HuH-7 (cell line): Measurements from ENCODE around the gene PCCA.
"Not testable (repeated sequence)": the region's sequence is repeated elsewhere in the genome, so short reads cannot be mapped to it uniquely, and the experiment has no call there.

Experiments used
- DNase-seq: peaks from one replicate; pipeline ENCODE4 v3.0.0; 2011; ENCODE audit warnings: low spot score

The PCCA gene

GRCh38 chr13:100096526-100096925, 7.6 kb downstream of the PCCA start:
- no peak for DNase-seq

DNA sequence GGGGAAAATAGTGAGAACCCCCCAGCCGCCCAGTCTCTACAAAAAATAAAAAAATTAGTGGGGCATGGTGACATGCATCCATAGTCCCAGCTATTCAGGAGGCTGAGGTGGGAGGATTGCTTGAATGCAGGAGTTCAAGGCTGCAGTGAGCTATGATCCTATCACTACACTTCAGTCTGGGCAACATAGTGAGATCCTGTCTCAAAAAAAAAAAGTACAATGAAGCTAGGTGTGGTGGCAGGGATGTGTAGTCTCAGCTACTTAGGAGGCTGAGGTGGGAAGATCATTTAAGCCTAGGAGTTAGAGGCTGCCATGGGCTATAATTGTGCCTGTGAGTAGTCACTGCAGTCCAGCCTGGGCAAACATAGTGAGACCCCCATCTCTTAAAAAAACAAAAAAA, 8.9 kb downstream of the PCCA start:
- DNase-seq, result no peak

GRCh38 chr13:100098445-100099116, 9.7 kb downstream of the PCCA start:
- DNase-seq, result no peak

DNA sequence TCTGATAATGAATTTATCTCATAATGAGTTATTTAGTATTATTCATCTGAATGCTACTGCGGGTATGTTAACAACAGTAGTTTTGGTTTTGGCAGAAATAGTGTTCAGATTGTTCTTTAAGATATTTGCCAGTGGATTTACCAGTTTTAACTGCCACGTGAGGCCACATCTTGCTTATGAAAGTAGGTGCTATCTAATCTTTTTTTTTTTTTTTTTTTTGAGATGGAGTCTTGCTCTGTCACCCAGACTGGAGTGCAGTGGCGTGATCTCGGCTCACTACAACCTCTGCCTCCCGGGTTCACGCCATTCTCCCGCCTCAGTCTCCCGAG, 10.2 kb downstream of the PCCA start:
- DNase-seq, result not testable (repeated sequence)

DNA sequence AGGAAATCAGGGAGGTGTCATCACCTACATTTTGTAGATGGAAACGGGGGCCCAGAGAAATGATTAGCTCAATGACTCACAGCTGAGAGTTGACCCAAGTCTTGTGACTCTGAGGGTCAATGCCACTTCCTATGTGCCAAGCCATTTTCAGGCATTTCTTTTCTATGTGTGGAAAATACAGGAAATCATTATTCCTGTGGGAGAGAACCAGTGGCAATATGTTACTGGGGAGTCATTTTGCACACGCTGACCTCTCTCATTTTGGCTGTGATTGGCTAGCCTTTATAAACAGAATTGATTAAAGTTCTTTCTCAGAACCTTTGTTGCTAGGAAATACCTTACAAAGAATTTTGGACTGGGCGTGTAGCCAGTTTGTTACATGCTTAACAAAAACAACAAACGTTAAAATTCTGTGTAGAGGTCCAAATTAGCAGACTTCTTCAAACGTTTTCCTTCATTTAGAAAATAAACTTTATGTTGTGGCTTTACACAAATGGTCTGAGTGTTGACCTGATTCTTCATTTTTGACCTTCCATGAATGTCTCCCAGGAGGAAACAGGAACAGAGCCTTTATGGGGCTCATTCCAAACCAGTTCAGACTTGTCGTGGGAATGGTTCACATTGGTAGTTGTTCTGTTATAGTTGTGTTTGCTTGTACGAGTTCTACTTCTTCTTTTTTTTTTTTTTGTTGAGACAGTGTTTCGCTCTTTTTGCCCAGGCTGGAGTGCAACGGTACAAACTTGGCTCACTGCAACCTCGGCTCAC, 11.4 kb downstream of the PCCA start:
- no peak for DNase-seq

DNA sequence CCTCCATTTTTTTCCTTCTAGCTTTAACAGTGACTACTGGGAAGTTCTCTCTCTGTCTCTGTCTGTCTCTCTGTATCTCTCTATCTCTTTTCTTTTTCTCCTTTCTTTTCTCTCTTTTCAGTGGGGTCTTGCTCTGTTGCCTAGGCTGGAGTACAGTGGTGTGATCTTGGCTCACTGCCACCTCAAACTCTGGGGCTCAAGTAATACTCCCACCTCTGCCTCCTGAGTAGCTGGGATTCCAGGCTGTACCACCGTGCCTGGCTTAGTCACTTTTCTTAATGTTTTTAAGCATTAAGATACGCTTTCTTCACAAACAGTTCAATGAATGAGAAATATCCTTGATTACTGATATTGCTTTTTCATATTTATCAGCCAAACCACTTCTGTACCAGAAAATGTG, 13.1 kb downstream of the PCCA start:
- no peak for DNase-seq

DNA sequence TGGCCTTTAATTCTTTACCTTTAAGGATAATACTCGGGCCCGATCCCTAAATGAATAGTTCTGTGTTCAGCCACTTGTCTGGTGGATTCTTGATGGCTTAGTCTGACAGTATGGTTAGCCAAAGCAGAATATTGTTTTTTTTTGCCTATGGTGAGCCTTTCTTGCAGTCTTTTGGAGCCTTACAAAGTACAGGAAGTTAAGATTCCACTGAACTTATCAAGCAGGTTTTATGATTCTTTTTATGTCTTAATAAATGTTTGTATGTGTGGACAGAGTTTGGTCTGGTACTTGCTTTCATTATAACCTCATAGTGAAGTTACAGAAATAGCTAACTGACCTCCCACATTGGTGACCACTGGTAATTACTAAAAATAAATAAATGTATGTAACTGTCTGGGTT, 17.1 kb downstream of the PCCA start:
- DNase-seq, result no peak

DNA sequence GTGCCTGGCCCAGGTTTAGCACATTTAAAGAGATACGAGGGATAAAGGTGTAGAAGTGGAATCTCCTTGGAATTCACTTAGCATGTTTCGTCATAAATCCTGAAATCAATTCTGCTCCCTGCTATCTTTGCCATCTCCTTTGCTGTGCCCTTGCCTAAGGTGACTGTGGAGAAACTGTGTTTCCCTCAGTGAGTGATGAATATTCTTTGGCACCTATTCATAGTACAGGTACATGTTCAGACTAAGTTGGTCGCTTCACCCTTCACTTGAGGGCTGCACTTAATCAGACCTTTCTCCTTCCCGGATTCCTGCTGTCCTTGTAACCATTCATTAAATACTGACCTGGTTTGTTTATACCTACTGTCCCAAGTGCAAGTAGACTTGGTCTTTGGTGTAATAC, 17.8 kb downstream of the PCCA start:
- DNase-seq, result no peak

GRCh38 chr13:100108913-100109507, 20.1 kb downstream of the PCCA start:
- no peak for DNase-seq

GRCh38 chr13:100110269-100110668, 21.4 kb downstream of the PCCA start:
- DNase-seq, result no peak

- DNase-seq, result no peak
Observed at GRCh38 chr13:100112186-100112838, 23.4 kb downstream of the PCCA start.

- DNase-seq, result no peak
Observed at GRCh38 chr13:100115693-100116254, 26.9 kb downstream of the PCCA start.

DNA sequence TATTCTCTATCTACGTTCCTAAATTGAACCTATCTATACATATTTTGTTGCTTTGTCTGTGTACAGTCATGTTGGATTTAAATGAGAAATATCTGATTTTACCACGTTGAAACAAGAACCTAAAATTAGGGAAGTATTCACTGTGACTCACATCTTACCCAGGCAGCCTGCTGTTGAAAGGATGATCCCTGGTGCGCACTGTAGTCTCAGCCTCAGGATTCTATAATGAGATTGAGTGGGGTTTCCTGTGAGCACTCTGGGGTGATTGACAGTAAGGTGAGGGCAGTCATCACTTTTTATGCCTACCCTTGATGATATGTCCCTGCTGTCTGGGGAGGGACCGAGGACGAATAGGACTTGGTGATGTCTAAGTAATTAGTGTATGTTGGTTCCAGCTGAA, 35.4 kb downstream of the PCCA start:
- DNase-seq, result no peak

- no peak for DNase-seq
Observed at GRCh38 chr13:100125946-100126345, 37.1 kb downstream of the PCCA start.

GRCh38 chr13:100128373-100128772, 39.5 kb downstream of the PCCA start:
- no peak for DNase-seq

- DNase-seq, result peak; percentile 3
Observed at GRCh38 chr13:100128838-100129237, 39.9 kb downstream of the PCCA start.

- DNase-seq, result no peak
Observed at GRCh38 chr13:100129605-100130004, 40.7 kb downstream of the PCCA start.

- no peak for DNase-seq
Observed at GRCh38 chr13:100130092-100130491, 41.2 kb downstream of the PCCA start.

DNA sequence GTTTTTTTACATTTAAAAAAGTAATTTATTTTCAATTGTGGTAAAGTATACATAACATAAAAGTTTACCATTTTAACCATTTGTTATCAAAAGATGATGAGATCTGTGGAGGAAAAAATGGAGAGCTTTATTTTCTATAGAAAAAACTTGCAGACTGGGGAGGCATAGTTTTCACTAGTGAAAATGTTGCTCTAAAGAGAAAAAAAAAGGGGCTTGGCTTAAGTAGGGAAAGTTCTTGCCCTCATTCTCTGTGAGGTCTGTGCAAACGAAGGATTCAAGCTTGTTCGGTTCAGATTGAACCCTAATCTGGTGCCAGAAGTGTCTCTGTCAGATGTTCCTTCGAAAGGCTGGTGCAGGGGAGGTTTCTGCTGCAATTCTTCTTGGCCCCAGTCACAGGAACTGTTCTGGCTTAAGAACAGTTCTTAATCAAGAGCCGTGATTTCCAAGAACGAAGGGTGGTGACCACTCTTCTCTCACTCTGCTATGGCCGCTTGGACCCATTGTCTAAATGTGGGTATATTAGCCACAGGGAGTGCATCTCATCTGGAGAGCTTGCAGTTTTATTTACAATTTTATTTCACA, 42.1 kb downstream of the PCCA start:
- no peak for DNase-seq

DNA sequence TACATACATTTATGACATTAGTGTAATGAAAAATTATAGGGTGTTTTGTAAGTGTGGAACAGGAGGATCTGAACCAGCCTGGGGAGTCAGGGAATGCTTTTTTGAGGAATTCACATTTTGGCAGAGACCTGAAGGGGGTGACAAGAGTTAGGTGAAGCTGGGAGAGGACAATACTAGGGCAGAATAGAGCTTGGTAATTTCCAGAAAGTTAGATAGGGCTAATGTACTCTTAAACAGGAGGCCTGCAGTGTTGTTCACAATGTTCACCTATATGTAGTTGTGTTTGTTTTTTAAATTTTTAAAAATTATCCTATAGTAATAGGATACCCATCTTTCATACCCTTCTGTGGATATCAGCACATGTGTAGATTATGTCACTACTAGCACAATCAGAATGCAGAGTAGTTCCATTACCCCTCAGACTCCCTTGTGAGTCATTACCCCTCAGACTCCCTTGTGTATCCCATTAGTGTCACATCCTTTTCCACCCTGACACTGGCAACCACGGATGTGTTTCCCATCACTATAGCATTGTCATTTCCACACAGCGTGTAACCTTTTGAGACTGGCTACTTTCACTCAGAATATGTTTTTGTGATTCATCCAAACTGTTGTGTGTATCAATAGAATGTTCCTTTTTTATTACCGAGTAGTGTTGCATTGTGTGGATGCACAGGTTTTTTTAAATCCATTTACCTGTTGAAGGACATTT, 43.1 kb downstream of the PCCA start:
- DNase-seq, result no peak

DNA sequence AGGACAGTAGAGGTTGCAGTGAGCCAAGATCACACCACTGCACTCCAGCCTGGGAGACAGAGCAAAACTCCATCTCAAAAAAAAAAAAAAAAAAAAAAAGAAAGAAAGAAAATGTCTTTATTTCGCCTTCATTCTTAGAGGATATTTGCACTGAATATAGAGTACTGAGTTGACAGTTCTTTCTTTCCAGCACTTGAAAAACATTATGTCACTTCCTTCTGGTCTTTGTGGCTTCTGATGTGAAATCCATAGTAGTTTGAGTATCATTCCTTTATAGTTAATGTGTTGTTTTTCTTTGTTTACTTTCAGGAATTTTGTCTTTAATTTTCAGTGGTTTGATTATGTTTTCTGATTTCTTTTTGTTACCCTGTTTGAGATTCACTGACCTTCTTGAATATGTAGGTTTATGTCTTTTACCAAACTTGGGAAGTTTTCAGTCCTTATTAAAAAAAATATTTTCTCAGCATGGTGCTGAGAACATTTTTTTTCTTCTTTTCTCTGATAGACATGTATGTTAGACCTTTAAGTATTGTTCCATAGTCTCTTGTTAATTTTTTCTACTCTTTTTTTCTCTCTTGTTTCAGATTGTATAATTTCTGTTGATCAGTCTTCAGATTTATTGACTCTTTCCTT, 50.1 kb downstream of the PCCA start:
- DNase-seq, result no peak
